Stimulated activated CD4-positive, alpha-beta T cell treated with anti-CD3 and anti-CD28 coated beads, TNF-alpha, amount 100 ng/mL, for 48 hours (primary cell): ENCODE results near the gene FAM222A.

Experiments used
- DNase-seq, 3 donors: peaks; one replicate each; pipeline ENCODE4 v3.0.0-alpha.2; 2020; ENCODE audit warnings: low read depth in 3 of 3

Gene FAM222A

DNA sequence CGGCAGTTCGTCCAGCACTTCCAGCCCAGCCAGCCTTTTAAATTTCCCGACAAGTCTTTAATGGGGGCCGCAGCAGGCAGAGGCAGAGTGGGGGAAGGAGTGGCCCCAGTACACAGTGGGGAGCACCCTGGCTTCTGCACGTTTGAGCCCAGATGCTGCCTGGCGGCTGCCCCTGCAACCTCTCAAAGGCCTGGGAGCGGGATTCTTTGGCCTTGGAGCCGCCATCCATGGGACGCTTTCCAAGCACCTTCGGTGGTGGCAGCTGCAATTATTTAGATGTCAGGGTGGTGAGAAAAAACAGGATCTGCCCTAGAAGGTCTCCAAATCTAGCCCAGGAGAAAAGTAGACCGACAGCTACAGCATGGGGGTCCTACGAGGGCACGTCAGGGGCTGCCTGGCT, 46.0 kb downstream of the FAM222A start:
- DNase-seq, result no peak

GRCh38 chr12:109760031-109760929, 46.7 kb downstream of the FAM222A start:
- DNase-seq, result no peak

GRCh38 chr12:109760930-109761921, 47.6 kb downstream of the FAM222A start:
- DNase-seq, result no peak

GRCh38 chr12:109762071-109762672, 48.5 kb downstream of the FAM222A start:
- no peak for DNase-seq

DNA sequence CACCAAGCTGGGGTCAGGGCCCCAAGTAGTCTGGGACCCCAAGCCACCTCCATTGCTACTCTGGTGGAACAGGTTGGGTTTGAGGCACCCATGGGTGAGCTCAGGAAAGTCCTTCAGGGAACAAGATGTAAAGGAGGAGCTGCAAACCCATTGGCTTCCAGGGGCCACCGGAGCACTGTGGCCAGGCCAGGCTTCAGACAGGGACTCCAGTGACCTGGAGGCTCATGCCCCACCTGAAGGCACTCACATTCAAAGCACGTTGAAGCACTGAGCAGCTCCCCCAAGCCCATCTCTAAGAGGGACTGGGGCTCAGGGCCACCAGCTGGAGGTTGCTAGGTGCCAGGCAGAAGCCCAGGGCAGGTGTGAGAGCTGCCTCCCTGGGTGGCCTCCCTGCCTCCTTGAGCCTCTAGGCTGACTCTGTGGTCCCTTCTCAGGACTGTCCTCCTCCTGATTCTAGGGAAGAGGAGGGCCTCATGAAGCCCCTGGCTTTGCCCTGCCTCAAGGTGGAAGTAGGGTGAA, 49.1 kb downstream of the FAM222A start:
- no peak for DNase-seq

DNA sequence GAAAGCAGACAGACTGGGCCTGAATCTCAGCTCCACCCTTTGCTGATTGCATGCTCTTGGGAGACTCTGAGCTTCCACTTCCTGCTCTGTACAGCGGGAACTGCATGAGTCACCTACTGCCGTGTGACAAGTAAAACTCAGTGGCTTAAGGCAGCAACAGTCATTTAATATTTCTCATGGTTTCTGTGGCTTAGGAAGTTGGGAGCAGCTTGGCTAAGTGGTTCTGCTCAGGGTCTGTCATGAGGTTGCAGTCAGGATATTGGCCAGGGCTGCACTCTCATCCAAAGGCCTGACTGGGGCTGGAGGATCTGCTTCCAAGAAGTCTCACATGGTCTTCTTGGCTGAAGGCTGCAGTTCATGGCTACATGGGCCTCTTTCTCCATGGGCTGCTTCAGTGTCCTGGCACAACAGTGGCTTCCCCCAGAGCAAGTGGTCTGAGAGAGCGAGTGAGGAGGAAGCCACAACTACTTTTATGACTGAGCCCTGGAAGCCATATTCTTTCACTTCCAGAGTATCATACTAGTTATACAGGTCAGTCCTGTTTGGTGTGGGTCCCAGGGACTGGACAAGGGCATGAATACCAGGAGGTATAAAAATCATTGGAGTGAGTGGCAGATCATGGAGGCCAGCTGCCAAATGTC, 49.7 kb downstream of the FAM222A start:
- DNase-seq, result no peak

DNA sequence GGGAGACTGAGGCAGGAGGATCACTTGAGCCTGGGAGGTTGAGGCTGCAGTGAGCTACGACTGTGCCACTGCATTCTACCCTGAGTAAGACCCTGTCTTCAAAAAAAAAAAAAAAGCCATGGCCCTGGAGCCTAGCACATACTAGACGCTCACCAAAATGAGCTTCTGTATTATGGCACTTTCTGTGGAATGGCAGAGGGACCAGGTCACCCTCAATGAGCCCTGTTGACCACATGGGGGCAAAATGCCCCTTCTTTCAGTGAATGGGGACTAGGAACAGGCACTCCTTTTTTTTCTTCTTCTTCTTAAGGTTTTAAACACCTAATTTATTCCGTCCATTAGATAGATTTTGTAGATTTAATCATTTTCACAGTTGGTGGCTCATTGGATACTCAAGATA, 50.5 kb downstream of the FAM222A start:
- no peak for DNase-seq

DNA sequence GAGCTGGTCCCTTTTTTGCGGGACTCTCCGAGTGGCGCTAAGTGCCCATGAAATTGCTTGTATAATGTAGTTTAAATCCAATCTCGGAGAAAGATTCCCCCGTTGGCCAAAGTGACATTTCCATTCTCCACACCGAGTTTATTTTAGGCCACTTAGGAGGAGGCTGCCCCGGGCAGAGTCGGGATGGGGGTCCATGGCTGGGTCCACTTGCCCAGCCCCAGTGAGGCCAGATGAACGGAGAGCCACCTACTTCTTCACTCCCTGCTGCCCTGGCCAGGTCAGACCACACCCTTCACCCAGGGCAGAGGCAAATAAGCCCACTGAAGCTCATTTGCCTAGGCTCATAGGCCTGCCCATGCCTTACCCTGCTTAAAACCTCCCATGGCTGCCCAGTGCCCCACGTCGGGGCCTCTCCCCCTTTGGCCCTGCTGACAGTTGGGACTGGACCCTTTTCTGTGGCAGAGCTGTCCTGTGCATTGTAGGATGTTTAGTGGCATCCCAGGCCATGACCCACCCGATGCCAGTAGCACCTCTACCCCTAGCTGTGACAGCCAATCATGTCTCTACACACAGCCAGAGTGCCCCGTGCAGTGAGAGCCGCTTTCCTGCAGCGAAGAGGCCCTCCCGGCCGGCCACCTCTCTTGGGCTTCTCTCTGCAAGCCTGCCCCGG, 51.3 kb downstream of the FAM222A start:
- DNase-seq, result no peak

DNA sequence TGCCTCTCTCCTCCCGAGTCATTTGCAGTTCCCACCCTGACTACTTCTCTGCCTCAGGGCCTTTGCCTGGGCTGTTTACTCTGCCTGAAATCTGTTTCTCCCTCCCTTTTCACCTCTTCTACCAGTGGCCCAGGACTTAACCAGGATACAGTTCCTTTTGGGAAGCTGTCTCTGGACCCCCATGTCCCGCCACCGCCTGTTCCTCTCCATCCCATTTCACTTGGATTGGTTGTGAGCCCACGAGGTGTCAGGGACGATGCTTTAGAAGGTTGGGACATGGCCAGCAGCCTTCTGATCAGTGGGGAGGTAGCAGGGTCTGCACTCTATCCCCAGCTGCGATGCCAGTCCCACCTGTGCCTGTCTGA, 51.8 kb downstream of the FAM222A start:
- DNase-seq, result no peak

GRCh38 chr12:109766251-109766778, 52.7 kb downstream of the FAM222A start:
- no peak for DNase-seq

DNA sequence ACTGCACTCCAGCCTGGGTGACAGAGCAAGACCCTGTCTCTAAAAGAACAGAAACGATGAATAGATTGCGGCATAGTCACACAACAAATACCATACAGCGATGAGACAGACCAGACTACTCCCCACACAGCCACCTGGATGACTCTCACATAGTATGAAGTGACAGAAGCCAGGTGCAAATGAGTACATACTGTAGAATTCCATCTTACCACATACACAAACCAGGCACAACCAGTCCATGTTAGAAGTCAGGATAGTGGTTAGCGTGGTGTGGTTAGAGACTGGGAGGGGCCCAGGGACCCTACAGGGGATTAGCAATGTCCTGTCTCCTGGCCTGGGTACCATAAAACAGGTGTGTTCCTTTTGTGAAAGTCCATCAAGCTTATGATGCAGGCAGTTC, 53.8 kb downstream of the FAM222A start:
- DNase-seq, result no peak

GRCh38 chr12:109767991-109768900, 54.6 kb downstream of the FAM222A start:
- no peak for DNase-seq

DNA sequence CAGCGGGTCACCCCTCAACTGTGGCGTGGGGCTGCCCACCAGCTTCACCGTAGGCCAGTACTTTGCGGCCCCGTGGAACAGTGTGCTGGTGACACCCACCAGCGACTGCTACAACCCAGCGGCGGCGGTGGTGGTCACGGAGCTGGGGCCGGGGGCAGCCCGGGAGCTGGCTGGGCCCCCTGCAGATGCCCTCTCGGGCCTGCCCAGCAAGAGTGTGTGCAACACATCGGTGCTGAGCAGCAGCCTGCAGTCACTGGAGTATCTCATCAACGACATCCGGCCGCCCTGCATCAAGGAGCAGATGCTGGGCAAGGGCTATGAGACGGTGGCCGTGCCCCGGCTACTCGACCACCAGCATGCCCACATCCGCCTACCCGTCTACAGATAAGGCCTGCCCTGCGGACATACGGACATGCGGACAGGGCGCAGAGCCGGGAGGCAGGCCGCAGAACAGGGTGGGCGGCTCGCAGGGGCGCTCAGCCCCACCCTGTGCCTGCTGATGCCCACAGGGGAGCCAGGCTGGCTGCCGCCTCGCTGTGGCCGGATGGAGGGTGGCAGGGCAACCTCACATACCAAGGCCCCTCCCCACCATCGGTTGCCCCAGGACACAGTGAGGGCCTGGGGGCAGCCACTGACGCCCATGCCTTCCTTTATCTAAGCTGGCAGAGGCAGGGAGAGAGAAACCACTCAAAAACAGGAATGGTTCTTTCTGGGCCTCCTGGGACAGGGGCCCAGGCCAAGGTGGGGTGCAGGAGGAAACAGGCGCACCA, 55.5 kb downstream of the FAM222A start:
- no peak for DNase-seq

- no peak for DNase-seq
These were observed 56.7 kb downstream of the FAM222A start for GRCh38 chr12:109770104-109770860.

GRCh38 chr12:109770861-109771670, 57.4 kb downstream of the FAM222A start:
- no peak for DNase-seq

DNA sequence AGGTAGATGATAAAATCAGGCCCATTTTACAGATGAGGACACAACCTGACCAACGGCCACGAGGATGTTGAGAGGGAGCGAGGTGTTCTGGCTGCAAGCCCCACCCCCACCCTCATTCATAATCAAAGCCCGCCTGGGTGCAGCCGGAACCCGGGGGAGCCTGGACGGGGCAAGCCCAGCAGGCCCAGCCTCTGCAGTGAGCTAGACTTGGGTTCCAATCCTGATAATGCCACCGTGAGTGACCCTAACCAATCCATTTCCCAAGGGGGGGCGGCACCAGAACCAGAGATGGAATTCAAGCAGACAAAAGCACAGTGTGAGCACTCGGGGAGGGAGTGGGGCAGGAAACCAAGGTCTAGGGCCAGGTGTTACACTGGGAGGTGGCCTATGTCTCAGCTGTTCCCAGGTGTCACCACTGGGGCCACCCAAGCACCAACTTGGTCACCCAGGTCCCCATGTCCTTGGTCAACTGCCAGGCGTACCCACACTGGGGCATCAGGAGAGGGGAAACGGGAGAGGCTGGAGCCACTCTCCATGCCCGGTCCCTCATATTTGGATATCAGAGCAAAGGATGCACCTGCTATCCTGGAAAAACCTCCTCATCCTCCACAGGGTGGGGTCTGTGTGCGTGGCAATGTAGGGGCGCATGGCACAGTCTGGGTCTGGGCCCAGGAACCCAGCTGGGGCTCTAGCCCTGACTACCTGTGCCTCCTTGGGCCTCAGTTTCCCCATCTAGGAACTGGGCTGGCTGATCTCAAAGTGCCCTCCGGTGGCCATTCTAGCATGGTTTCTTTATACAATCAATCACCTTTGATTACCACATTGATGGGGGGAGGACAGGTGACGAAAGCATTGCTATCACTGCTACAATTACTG, 58.4 kb downstream of the FAM222A start:
- no peak for DNase-seq
